ENCODE data around the gene SOCS1.

The SOCS1 gene

GRCh38 chr16:11285842-11286241 is 29.8 kb upstream of the SOCS1 start:
- DNase-seq (ENCODE audit: low spot score), result no peak

DNA sequence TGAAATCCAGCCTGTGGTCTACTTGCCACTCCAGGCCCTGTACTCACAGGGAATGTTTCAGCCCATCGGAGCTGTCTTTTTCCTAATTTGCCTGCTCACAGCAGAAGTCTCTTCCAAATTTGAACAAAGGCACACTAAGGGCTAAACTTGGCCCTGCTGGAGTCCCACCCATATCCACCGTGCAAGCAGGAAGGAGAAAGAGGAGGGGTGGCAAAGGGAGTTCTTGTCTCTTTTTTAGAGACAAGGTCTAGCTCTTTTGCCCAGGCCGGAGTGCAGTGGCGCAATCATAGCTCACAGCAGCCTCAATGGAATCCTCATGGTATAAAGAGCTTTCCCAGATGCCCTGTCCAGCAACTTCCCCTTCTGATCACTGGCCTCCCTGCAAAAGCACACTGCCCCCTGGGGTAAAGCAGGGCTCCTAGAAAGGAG is 27.8 kb upstream of the SOCS1 start:
- DNase-seq (ENCODE audit: low spot score), result no peak

DNA sequence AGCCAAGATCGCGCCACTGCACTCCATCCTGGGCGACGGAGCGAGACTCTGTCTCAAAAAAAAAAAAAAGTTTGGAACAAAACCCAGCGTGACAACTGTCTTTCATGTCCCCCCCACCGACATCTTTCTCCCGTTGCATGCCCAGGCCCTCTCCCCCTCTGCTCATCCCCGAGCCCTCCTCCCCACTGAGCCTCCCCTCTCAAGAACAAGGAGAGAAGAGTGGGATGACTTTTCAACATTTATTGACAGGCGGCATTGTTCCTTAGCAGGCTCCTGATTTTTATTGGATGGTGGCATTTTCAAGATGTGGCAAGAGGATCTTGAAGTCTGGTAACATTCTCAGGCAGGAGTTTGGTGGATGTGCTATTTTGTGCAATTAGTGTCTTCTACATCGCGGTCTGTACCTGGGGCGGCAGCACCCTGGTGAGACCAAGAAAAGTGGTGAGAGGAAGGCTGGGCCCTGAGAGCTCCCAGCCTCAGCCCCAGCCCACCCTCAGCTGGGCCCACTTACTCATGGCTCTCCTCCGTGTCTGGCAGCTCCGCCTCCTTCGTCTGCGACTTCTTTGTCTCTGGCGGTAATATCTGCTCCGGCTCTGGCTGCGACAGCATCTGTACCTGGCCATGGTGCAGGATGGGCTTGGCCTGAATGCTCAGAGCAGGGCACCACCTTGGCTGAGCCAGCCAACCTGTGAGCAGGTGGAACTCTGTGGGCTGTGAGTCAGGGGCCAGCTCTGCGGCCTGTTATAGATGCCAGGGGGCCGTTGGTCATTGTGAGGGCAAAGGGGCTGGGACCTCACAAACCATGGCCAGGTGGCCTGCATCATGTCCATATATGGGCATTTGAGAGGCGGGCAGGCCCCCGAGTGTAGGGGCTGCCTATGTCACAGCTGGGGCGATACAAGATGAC is 24.9 kb upstream of the SOCS1 start, which contains the start of gene PRM1:
Gene PRM1, minus strand, starts transcription at position 715 of the 907 bp plus-strand sequence. Its CDS starts 92 bp downstream, at position 623.
- no peak for DNase-seq (ENCODE audit: low spot score)

DNA sequence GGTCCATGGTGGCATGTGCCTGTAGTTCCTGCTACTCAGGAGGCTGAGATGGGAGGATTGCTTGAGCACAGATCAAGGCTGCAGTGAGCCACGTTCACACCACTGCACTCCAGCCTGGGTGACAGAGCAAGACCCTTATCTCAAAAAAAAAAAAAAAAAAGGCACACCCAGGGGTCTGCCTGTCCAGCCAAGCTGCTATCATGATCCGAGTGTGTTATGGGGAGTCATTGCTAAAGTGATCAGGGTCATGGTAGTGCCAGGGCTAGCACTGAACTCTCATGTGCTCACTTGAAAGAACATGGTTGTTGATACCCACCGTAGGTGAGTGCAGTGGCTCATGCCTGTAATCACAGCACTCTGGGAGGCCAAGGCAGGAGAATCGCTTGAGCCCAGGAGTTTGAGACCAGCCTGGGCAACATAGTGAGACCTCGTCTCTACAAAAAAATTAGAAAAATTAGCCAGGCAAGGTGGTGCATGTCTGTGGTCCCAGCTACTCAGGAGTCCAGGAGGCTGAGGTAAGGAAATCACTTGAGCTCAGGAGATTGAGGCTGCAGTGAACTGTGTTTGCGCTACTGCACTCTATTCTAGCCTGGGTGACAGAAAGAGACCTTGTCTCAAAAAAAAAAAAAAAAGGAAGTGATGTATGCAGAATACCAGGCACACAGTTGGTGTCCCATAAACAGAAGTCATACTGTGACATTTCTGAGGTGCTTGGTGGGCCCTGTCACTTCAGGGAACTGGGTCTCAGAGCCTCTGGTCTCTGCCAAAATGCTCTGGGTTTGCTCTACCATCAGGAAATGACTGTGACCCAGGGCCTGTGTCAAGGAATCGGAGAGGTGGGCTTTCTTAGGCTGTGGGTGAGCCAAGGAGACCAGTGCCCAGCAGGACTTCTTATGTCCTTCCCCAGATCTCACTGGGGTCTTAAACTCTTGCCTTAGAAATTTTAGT is 23.0 kb upstream of the SOCS1 start:
- no peak for DNase-seq (ENCODE audit: low spot score)

DNA sequence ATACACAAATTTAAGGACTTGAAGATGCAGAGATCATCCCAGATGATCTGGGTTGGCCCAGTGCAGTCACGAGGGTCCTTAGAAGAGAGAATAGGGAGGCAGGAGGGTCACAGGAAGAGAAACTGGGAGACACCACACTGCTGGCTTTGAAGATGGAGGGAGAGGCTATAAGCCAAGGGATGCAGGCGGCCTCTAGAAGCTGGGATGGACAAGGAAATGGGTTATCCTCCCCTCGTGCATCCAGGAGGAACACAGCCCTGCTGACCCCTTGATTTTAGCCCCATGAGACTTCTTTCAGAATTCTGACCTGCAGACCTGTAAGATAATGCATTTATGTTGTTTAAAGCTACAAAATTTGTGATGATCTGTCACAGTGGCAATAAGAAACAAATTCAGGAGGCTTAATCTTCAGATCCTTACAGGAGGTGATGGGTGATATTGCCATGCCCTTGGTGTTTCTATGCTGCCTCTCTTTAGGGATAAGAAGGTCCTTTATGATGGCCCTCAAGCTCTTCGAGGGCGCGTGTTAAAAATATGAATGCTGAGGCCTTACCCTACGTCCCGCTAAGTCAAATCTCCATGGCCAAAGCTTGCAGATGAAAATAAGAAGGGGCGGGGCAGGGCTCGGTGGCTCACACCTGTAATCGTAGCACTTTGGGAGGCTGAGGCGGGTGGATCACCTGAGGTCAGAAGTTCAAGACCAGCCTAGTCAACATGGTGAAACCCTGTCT is 21.8 kb upstream of the SOCS1 start:
- no peak for DNase-seq (ENCODE audit: low spot score)

DNA sequence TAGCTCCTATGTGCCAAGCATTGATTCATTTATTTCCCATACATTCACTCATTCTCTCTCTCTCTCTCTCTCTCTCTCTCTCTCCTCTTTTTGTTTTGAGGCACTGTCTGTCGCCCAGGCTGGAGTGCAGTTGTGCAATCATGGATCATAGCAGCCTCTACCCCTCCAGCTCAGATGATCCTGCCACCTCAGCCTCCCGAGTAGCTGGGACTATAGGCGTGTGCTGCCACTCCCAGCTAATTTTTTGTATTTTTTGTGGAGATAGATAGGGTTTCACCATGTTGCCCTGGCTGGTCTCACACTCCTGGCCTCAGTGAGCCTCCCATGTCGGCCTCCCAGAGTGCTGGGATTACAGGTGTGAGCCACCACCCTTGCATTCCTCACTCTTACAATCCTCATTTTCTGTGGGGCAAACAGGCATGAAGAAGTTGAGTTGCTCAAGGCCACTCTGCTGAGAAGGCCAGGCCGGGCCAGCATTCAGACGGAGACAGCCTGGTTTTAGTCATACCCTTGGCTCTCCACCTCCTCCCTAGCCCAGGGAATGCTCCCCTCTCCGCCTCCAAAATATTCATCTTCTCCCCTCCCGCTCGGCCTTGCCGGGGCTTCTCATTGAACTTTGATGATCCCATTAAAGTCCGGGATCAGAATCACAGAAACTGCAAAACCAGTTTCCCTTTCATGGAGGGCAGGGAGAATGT is 21.0 kb upstream of the SOCS1 start:
- DNase-seq (ENCODE audit: low spot score), result no peak

GRCh38 chr16:11276143-11276895 is 20.3 kb upstream of the SOCS1 start, which contains the start of gene PRM2:
PRM2 (minus strand) TSS chr16:11276480; CDS start chr16:11276370, 110 bp downstream.
- DNase-seq (ENCODE audit: low spot score), result no peak

DNA sequence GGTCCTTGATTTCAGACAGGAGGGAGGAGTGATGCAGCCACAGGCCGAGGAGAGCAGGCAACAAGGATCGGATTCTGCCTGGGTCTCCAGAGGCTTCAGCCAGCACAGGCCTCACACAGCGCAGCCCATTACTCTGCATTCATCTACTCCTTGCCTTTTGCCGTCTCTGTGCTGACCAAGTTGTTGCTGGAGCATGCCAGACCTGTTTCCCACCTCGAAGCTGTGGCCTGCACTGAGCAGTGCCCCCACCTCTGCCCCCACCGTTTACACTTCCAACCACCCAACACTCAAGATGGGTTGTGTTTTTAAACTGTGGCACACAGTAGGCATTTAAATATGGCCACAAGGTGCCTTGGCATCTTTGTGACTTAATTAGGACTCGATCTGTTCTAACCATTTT is 19.0 kb upstream of the SOCS1 start:
- no peak for DNase-seq (ENCODE audit: low spot score)

DNA sequence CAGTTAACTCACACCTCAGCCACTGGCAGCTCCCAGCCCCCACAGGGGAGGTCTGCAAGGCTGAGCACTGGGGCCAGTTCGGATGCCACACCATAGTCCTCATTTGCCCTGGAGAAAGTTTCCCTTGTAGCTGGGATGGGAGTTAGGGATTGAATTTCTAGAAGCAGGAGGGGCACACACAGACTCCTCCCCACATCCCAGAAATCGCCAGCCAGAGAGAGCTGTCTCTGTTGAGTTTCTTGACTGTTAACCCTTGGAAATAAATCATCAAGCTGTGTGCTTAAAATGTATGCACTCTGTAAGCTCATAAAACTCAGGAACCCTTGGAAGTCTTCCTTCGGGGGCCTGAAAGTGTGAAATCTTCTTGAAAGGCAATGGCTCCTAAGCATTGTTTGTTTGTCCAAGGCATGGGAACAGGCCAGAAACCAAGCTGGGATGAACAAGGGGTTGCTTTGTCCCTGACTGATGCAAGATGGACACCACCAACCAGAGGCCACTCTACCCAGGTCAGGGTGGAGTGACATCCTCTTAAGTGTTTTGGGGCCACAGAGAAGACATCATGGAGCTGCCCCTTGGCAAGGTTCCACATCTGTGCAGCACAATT is 17.8 kb upstream of the SOCS1 start:
- DNase-seq (ENCODE audit: low spot score), result no peak

GRCh38 chr16:11272921-11273720 is 17.1 kb upstream of the SOCS1 start, which contains the start of gene PRM3:
PRM3 (minus strand) TSS chr16:11273629; CDS start chr16:11273595, 34 bp downstream.
- no peak for DNase-seq (ENCODE audit: low spot score)

- no peak for DNase-seq (ENCODE audit: low spot score)
These were observed 16.5 kb upstream of the SOCS1 start for GRCh38 chr16:11272484-11272883.

DNA sequence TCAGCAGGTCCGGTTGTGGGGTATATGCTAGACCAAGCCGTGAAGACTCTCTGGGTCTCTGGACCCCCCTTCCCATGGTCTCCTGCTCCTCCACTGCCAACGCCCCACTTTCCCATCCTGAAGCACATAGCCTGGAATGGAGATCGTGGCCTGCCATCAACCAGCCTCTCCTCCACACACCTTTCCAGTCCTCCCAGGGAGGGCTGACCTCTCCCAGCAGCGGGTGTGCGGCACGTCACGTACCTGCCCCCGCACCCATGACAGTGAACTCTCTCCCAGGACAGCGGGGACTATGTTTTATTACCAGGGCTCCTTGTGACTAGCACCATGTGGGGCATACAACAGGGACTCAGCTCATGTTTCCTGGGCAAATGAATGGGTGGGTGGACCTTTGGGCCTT is 15.6 kb upstream of the SOCS1 start:
- DNase-seq (ENCODE audit: low spot score), result no peak

- DNase-seq (ENCODE audit: low spot score), result no peak
These were observed 14.7 kb upstream of the SOCS1 start for GRCh38 chr16:11270602-11271162.

- DNase-seq (ENCODE audit: low spot score), result no peak
These were observed 12.9 kb upstream of the SOCS1 start, which contains the start of gene TNP2 for GRCh38 chr16:11268921-11269375. TNP2 (minus strand) TSS chr16:11269325; CDS start chr16:11269262, 63 bp downstream.

- DNase-seq (ENCODE audit: low spot score), result no peak
These were observed 9.1 kb upstream of the SOCS1 start for GRCh38 chr16:11265124-11265523.

GRCh38 chr16:11264155-11264832 is 8.3 kb upstream of the SOCS1 start:
- DNase-seq (ENCODE audit: low spot score), result no peak

- no peak for DNase-seq (ENCODE audit: low spot score)
These were observed 7.7 kb upstream of the SOCS1 start for GRCh38 chr16:11263737-11264136.

DNA sequence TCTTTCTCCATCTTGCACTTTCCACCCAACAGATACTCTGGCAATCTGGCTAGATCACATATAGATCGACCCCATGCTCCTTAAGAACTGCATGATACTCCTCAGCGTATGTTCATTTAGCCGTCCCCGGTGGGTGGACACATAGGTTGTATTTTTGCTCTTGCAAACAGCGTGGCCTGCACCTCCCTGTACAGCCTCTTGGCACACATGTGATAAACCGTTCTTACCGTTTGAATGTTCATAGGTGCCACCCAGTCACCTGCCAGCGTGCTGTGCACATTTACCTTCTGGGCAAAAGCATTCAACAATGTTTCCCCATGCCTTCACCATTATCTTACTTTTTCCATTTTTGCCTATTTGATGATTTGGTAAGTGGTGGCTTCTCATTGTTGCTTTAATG is 6.9 kb upstream of the SOCS1 start:
- no peak for DNase-seq (ENCODE audit: low spot score)

Measured in RKO (cell line).